ENCODE measurements around the gene FOXP3. TPM values are rescaled to one million over a fixed set of nuclear protein-coding genes. Genes with fewer than 3 reads are reported as not detected.

The FOXP3 gene
- total RNA-seq, 1 donor from 2014 or later: 0.29 TPM

DNA sequence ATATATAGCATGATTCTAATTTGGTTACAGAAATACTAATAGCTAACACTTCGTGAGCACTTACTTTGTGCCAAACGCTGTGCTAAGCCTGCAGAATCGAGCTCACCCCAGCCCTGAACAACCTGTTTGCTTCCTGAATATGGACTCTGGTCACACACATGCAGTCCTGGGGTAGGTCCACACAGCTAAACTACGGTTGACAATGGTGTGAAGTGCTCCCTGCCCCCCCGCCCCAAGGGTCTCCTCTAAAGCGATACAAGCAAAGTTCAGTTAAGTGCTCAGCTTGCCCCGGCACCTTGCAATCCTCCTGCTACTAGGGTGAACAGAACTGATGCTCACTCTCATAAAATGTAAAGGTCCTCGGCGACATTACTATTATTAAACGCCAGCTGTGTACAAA lies 879 bp downstream of the FOXP3 start:
- POLR2A ChIA-PET: no interaction called here
- H3K9me3 Mint-ChIP-seq: no peaks in the 10 kb centered on the region
- TF ChIP-seq, protein P1, sequence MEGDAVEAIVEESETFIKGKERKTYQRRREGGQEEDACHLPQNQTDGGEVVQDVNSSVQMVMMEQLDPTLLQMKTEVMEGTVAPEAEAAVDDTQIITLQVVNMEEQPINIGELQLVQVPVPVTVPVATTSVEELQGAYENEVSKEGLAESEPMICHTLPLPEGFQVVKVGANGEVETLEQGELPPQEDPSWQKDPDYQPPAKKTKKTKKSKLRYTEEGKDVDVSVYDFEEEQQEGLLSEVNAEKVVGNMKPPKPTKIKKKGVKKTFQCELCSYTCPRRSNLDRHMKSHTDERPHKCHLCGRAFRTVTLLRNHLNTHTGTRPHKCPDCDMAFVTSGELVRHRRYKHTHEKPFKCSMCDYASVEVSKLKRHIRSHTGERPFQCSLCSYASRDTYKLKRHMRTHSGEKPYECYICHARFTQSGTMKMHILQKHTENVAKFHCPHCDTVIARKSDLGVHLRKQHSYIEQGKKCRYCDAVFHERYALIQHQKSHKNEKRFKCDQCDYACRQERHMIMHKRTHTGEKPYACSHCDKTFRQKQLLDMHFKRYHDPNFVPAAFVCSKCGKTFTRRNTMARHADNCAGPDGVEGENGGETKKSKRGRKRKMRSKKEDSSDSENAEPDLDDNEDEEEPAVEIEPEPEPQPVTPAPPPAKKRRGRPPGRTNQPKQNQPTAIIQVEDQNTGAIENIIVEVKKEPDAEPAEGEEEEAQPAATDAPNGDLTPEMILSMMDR (IDR thresholded peaks at IDR 0.05): no peak
- DNase-seq: no peak
- no peaks in the 10 kb centered on the region for H3K36me3 Mint-ChIP-seq (ENCODE audit: low read depth)
- H3K27ac Mint-ChIP-seq: no peak overlapping the region
- no peak for ATAC-seq (ENCODE audit: low read depth)
- peaks cover 9% of the 10 kb centered on the region for H3K4me1 Mint-ChIP-seq
- no peaks in the 10 kb centered on the region for H3K27me3 Mint-ChIP-seq
- intact Hi-C loops (cut with micrococcal nuclease): no loop called here
- CTCF ChIA-PET: no interaction called here
- no peak overlapping the region for H3K4me3 Mint-ChIP-seq

DNA sequence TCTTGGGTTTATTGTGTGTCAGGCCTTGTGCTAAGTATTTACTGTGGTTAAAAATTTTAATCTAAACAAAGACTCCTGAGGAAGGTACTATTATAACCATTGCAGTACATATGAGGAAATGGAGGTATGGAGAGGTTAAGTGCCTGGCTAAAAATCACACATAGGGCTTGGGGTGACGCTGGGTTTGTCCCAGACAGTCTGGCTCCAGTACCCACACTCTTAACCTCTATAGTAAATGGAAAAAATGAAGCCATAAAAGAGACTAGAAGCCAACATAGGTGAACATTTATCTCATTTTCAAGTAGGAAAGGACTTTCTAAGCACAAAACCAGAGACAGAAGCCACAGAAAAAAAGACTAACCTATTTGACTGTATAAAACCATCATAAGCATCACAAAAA lies 1.9 kb downstream of the FOXP3 start:
- CTCF ChIA-PET: no interaction called here
- Mint-ChIP-seq H3K27me3 (no peaks in the 10 kb centered on the region), H3K36me3 (ENCODE audit: low read depth) (no peaks in the 10 kb centered on the region), H3K4me1 (peaks cover 15% of the 10 kb centered on the region), H3K4me3 (no peak overlapping the region), H3K27ac (no peak overlapping the region), H3K9me3 (no peaks in the 10 kb centered on the region)
- TF ChIP-seq, protein P1 (IDR thresholded peaks at IDR 0.05): no peak
- intact Hi-C loops (cut with micrococcal nuclease): no loop called here
- DNase-seq: no peak
- ATAC-seq (ENCODE audit: low read depth): no peak
- POLR2A ChIA-PET: no interaction called here

DNA sequence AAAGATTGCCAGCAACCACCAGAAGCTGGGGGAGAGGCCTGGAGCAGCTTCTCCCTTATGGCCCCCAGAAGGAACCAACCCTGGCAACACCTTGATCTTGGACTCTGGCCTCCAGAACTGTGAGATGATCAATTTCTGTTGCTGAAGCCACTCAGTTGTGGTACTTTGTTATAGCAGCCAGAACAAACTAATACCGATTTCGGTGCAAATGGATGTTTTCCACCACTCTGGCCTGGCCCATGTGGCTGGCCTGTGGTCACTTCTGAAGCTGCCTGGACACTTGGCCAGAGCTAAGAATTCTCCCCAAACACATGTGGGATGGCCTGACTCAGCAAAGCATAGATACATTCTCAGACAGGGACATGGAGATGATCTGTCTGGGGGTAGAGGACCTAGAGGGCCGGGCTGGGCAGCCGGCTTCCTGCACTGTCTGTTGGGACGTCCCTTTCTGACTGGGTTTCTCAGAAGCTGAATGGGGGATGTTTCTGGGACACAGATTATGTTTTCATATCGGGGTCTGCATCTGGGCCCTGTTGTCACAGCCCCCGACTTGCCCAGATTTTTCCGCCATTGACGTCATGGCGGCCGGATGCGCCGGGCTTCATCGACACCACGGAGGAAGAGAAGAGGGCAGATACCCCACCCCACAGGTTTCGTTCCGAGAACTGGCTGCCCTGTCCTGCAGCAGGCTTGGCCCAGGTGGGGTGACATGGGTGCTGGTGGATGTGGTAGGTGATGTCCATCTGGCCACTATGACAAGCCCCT lies 4.1 kb downstream of the FOXP3 start:
- no peak for ATAC-seq (ENCODE audit: low read depth)
- no peaks in the 10 kb centered on the region for H3K9me3 Mint-ChIP-seq
- TF ChIP-seq, protein P1 (IDR thresholded peaks at IDR 0.05): no peak
- H3K4me1 Mint-ChIP-seq: peaks cover 15% of the 10 kb centered on the region
- CTCF ChIA-PET: no interaction called here
- H3K36me3 Mint-ChIP-seq (ENCODE audit: low read depth): no peaks in the 10 kb centered on the region
- no peaks in the 10 kb centered on the region for H3K27me3 Mint-ChIP-seq
- intact Hi-C loops (cut with micrococcal nuclease): no loop called here
- no peak for DNase-seq
- POLR2A ChIA-PET: interaction anchor here (1.0 kb wide), 1 partner anchor 105 kb away, joined by 3 read pairs; no protein-coding TSS in a partner anchor
- no peak overlapping the region for H3K27ac Mint-ChIP-seq
- H3K4me3 Mint-ChIP-seq: no peak overlapping the region

DNA sequence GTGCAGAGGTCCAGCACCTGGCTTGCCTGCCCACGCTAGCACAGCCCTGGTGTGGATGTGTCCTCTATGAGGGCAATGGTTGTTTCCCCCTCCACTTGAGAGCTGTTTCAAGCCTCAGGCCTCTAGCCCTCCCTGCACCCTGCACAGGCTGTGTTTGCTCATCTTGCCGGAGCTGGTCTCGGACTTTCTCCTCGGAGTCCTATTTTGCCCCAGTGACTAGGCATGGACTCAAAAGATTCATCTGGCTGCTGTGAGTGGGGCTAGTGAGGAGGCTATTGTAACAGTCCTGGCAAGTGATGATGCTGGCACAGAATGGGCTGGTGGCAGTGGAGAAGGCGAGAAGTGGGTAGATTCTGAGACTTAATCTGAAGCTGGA lies 5.8 kb downstream of the FOXP3 start:
- Mint-ChIP-seq H3K9me3 (no peaks in the 10 kb centered on the region), H3K4me1 (peaks cover 19% of the 10 kb centered on the region), H3K27ac (no peak overlapping the region), H3K36me3 (ENCODE audit: low read depth) (no peaks in the 10 kb centered on the region), H3K27me3 (no peaks in the 10 kb centered on the region), H3K4me3 (no peak overlapping the region)
- DNase-seq (no peak), ATAC-seq (ENCODE audit: low read depth) (no peak)
- ChIA-PET POLR2A (interaction anchor here (0.6 kb wide), 1 partner anchor 14 kb away, joined by 3 read pairs; no protein-coding TSS in a partner anchor), CTCF (no interaction called here)
- TF ChIP-seq, protein P1 (IDR thresholded peaks at IDR 0.05): no peak
- intact Hi-C loops (cut with micrococcal nuclease): no loop called here

DNA sequence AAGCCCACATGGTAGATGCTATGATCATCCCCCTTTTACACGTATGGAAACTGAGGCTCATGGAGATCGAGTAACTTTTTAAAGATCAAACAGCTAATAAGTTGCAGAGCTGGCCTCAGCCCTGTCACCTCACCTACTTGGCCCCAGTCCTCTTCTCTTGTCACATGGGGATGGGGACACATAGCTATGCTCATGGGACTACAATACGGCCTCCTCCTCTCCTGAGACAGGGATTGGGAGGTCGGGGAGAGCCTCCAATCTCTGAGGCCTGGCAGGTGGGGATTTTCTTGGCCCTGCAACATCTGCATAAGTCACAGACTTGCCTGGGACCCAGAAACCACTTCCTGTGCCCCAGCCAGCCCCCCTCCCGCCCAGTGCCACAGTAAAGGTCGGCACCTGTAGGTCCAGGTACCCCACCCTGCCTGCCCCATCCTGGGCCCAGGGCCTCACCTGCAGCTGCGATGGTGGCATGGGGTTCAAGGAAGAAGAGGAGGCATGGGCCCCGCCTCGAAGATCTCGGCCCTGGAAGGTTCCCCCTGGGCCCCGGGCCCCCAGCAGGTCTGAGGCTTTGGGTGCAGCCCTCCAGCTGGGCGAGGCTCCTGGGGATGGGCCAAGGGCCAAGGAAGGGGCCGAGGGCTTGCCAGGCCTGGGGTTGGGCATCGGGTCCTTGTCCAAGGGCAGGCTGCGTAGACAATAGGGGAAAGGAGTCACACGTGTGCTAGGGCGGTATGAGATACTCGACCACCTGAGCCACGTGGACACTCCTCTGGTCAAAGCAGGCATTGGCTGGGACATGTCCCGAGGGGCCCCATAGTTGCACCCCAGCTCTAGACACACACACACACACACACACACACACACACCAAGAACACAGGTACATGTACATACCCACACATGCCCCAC lies 6.4 kb downstream of the FOXP3 start:
- no peaks in the 10 kb centered on the region for H3K36me3 Mint-ChIP-seq (ENCODE audit: low read depth)
- no peak for DNase-seq
- peak; percentile 31 for ATAC-seq (ENCODE audit: low read depth)
- POLR2A ChIA-PET: interaction anchor here (0.6 to 1.9 kb wide), 3 partner anchors 11 to 366 kb away, joined by 3 to 5 read pairs (median 3); no protein-coding TSS in a partner anchor
- TF ChIP-seq, protein P1 (IDR thresholded peaks at IDR 0.05): no peak
- CTCF ChIA-PET: no interaction called here
- no peaks in the 10 kb centered on the region for H3K9me3 Mint-ChIP-seq
- H3K4me3 Mint-ChIP-seq: no peak overlapping the region
- H3K27me3 Mint-ChIP-seq: no peaks in the 10 kb centered on the region
- no peak overlapping the region for H3K27ac Mint-ChIP-seq
- intact Hi-C loops (cut with micrococcal nuclease): no loop called here
- peaks cover 23% of the 10 kb centered on the region for H3K4me1 Mint-ChIP-seq
